ENCODE results near the gene FCHO1. TPM values are rescaled to one million over a fixed set of nuclear protein-coding genes. Genes with fewer than 3 reads are reported as not detected.

Gene FCHO1
- total RNA-seq, 2 experiments from 2014 or later: 40.7 to 43.1 TPM

- Mint-ChIP-seq H3K27ac (peak overlapping the region; percentile 54), H3K36me3 (ENCODE audit: low read depth) (peaks cover 93% of the 10 kb centered on the region), H3K4me3 (no peak overlapping the region), H3K9me3 (no peaks in the 10 kb centered on the region), H3K27me3 (no peaks in the 10 kb centered on the region), H3K4me1 (ENCODE audit: low read depth) (peaks cover 11% of the 10 kb centered on the region)
- TF ChIP-seq, protein P1, sequence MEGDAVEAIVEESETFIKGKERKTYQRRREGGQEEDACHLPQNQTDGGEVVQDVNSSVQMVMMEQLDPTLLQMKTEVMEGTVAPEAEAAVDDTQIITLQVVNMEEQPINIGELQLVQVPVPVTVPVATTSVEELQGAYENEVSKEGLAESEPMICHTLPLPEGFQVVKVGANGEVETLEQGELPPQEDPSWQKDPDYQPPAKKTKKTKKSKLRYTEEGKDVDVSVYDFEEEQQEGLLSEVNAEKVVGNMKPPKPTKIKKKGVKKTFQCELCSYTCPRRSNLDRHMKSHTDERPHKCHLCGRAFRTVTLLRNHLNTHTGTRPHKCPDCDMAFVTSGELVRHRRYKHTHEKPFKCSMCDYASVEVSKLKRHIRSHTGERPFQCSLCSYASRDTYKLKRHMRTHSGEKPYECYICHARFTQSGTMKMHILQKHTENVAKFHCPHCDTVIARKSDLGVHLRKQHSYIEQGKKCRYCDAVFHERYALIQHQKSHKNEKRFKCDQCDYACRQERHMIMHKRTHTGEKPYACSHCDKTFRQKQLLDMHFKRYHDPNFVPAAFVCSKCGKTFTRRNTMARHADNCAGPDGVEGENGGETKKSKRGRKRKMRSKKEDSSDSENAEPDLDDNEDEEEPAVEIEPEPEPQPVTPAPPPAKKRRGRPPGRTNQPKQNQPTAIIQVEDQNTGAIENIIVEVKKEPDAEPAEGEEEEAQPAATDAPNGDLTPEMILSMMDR (IDR thresholded peaks at IDR 0.05): no peak
- Histone ChIP-seq H3K4me1 (ENCODE audit: insufficient read depth, low read length) (peaks cover 26% of the 10 kb centered on the region), H3K27ac (ENCODE audit: low read depth in 1 of 2, low read length in 2 of 2) (peak overlapping the region in 1 of 2 donors; percentile 23), H3K27me3 (ENCODE audit: control insufficient read depth in 1 of 2, insufficient read depth in 2 of 2, low read length in 2 of 2) (no peaks in the 10 kb centered on the region), H3K9me3 (ENCODE audit: control insufficient read depth in 1 of 2, insufficient read depth in 1 of 2, low read length in 2 of 2) (peaks cover 0 to 11% of the 10 kb centered on the region in 2 experiments), H3K4me3 (ENCODE audit: low read length) (no peak overlapping the region), H3K36me3 (ENCODE audit: insufficient read depth, low read length) (peaks cover 95% of the 10 kb centered on the region)
- ATAC-seq (ENCODE audit: poor library complexity) (no peak), DNase-seq (peak in 3 of 14 experiments; percentile 9 to 49 (median 20))
- POLR2A ChIA-PET: interaction anchor here (0.8 to 1.6 kb wide), 6 partner anchors 12 to 31 kb away, joined by 3 to 5 read pairs (median 4); partner anchors contain the start of gene JAK3
- CTCF ChIA-PET: interaction anchor here (1.7 to 3.0 kb wide), 2 partner anchors 21 to 25 kb away, joined by 4 to 9 read pairs; partner anchors contain the start of gene RPL18A
- intact Hi-C loops (cut with DNase I, micrococcal nuclease): no loop called here
Observed at GRCh38 chr19:17834350-17835181, 83.3 kb downstream of the FCHO1 start.

DNA sequence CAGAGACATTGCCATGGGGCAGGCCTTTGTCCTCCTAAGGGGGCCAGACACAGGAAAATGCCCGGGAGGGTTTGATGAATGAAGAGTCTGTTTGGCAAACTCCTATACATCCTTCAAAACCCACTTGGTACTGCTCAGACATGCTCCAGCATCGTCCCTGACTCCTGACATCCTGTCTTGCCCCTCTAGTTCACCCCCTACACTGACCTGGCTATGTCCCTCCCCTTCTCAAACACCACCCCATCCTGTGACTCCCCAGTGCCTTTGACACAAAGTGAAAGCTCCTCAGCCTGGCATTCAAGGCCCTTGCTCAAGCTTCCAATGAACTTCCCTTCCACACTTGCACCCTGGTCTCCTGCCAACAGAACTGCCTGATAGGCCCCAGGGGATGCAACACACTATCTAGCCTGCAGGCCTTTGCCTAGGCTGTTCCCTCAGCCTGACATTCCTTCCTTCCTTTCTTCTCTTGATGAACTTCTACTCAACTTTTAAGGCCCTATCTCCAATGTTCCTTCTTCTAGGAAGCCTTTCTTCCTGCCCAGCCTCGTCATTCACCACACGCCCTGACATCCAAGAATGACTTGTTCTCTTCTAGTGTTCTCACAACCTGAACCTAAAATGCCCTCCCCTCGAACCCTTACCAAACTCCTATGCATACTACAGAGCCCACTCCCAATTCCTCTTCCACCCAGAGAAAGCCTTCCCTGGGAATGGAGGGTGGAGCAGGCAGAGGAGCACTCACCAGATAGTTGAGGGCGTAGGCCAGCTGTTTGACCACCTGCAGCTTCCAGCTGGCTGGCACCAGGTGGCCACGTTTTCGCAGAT lies 84.1 kb downstream of the FCHO1 start:
- DNase-seq (no peak), ATAC-seq (ENCODE audit: poor library complexity) (no peak)
- no peaks in the 10 kb centered on the region for H3K27me3 ChIP-seq (ENCODE audit: control insufficient read depth in 1 of 2, insufficient read depth in 2 of 2, low read length in 2 of 2)
- H3K36me3 ChIP-seq (ENCODE audit: insufficient read depth, low read length): peaks cover 94% of the 10 kb centered on the region
- peaks cover 9% of the 10 kb centered on the region for H3K4me1 Mint-ChIP-seq (ENCODE audit: low read depth)
- H3K36me3 Mint-ChIP-seq (ENCODE audit: low read depth): peaks cover 92% of the 10 kb centered on the region
- no peaks in the 10 kb centered on the region for H3K9me3 Mint-ChIP-seq
- no peak overlapping the region for H3K4me3 ChIP-seq (ENCODE audit: low read length)
- ChIA-PET CTCF (interaction anchor here (1.7 to 3.0 kb wide), 2 partner anchors 20 to 24 kb away, joined by 4 to 9 read pairs; partner anchors contain the start of gene RPL18A), POLR2A (interaction anchor here (1.2 to 1.6 kb wide), 4 partner anchors 11 to 32 kb away, joined by 4 to 5 read pairs (median 4); no protein-coding TSS in a partner anchor)
- TF ChIP-seq, protein P1 (IDR thresholded peaks at IDR 0.05): no peak
- H3K27ac Mint-ChIP-seq: peak overlapping the region; percentile 54
- peak overlapping the region in 1 of 2 donors; percentile 23 for H3K27ac ChIP-seq (ENCODE audit: low read depth in 1 of 2, low read length in 2 of 2)
- intact Hi-C loops (cut with DNase I, micrococcal nuclease): no loop called here
- no peak overlapping the region for H3K4me3 Mint-ChIP-seq
- no peaks in the 10 kb centered on the region for H3K27me3 Mint-ChIP-seq
- H3K4me1 ChIP-seq (ENCODE audit: insufficient read depth, low read length): peaks cover 31% of the 10 kb centered on the region
- peaks cover 0 to 11% of the 10 kb centered on the region in 2 experiments for H3K9me3 ChIP-seq (ENCODE audit: control insufficient read depth in 1 of 2, insufficient read depth in 1 of 2, low read length in 2 of 2)

DNA sequence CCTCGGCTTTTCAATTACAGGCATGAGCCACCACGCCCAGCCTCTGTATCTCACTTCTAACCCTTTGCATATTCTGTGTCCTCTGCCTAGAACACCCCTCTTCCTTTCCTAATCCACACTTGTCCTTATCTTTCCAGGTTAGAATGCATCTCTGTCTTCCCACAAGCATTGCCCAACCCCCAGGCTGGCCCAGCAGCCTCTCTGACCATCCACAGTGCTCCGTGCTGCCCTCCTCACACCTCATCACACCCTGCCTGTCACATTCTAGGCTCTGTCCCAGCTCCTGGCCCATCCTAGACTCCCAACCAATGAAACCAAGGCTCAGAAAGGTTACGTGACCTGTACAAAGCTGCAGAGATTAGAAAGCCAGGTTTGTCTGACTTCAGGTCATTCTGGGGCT lies 85.3 kb downstream of the FCHO1 start:
- Mint-ChIP-seq H3K27me3 (no peaks in the 10 kb centered on the region), H3K4me1 (ENCODE audit: low read depth) (peaks cover 8% of the 10 kb centered on the region), H3K27ac (peak overlapping the region; percentile 54), H3K36me3 (ENCODE audit: low read depth) (peaks cover 92% of the 10 kb centered on the region), H3K9me3 (no peaks in the 10 kb centered on the region), H3K4me3 (no peak overlapping the region)
- no peak overlapping the region for H3K4me3 ChIP-seq (ENCODE audit: low read length)
- peaks cover 0 to 5% of the 10 kb centered on the region in 2 experiments for H3K9me3 ChIP-seq (ENCODE audit: control insufficient read depth in 1 of 2, insufficient read depth in 1 of 2, low read length in 2 of 2)
- TF ChIP-seq, protein P1 (IDR thresholded peaks at IDR 0.05): no peak
- CTCF ChIA-PET: no interaction called here
- intact Hi-C loops (cut with DNase I, micrococcal nuclease): no loop called here
- H3K27ac ChIP-seq (ENCODE audit: low read depth in 1 of 2, low read length in 2 of 2): no peak overlapping the region
- peaks cover 36% of the 10 kb centered on the region for H3K4me1 ChIP-seq (ENCODE audit: insufficient read depth, low read length)
- POLR2A ChIA-PET: no interaction called here
- DNase-seq (no peak), ATAC-seq (ENCODE audit: poor library complexity) (no peak)
- H3K36me3 ChIP-seq (ENCODE audit: insufficient read depth, low read length): peaks cover 96% of the 10 kb centered on the region
- H3K27me3 ChIP-seq (ENCODE audit: control insufficient read depth in 1 of 2, insufficient read depth in 2 of 2, low read length in 2 of 2): no peaks in the 10 kb centered on the region

Measured in CD4-positive, alpha-beta T cell (primary cell).